Measurements from ENCODE around the gene NTM.

NTM gene

DNA sequence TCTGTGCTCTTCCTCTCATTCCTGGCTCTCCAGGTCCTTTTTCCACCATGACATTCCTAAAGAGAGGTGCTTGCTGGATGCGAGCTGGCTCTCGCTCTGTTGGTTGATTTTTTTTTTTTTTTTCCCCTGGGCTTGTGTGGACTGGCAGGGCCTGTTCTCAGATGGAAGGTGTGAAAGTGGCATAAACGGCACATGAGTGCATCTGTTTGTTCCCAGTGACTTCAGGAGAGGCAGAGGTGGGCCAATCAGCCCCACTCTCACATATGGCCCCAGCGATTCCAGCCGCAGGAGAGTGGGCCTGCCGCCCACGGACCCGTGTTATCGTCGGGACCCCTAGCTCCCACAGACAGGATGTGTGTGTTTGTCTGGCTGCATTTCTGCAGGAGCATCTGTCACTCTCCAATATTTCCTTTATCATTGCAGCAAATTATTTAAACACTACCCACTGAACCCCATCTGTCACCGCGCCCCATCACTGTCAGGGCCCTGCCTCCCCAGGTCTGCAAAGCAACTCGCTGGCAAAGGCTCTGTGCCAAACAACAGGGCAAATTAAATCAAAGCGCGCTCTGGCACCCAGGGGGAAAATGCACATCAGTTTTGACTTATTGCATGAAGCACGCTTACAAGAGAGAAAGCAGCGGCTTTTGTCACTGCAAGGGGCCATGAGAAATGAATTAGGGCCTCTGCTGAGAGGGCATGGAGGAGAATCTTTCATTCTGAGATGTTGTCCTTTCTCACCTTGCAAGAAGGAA, 886.3 kb downstream of the NTM start:
- DNase-seq, result no peak

DNA sequence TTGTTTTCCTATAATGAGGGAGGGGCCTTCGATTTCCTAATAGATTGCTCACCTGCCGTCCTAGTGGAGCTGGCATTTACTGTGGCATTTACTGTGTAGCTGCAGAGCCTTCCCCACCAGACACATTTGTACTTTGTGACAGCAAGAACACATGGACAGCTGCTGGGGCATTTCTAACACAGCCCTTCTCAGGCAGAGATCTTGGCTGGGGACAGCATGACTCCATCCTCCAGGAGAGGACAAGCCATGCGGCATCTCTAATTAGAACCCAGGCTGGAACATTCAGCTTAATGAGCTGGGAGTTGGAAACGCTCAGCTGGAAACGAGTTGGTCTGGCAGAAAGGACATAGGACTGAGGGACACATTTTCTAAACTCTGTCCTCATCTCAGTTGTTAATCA, 887.5 kb downstream of the NTM start:
- DNase-seq, result no peak

DNA sequence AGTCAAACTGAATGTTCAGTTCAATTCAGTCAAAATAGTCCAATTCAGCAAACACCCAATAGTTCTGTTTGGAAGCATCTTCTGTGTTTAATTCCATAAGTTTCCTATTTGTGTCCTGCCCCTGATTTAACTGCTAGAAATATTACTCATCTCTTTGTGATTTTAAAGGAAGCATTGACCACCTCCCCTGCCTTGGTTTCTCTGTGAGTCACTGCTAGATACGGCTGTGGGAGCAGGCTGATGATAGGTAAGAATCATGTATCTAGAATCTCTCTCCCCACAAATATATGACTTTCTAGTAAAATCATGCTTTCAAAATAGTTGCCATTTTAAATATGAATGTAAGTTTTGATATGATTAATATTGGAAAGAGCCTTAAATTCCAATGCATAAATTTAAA, 888.5 kb downstream of the NTM start:
- no peak for DNase-seq

DNA sequence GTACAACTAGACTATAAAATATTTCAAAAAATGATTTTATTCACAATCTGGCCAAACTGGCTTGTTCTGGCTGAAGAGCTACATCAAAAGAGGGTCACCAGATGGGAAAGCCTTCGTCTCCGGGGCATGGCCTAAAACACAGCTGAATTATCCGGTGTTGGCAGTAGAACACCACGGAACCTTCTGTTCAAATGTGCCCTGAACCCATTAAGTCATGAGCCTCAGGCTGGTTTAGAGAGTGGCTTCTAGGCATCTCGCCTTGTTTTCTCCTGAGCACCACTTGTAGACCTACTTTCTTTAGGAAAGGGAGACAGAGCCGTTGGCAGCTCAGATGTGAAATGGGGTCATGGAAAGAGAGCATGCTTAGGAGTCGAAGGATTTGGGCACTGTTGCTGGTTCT, 890.2 kb downstream of the NTM start:
- no peak for DNase-seq

DNA sequence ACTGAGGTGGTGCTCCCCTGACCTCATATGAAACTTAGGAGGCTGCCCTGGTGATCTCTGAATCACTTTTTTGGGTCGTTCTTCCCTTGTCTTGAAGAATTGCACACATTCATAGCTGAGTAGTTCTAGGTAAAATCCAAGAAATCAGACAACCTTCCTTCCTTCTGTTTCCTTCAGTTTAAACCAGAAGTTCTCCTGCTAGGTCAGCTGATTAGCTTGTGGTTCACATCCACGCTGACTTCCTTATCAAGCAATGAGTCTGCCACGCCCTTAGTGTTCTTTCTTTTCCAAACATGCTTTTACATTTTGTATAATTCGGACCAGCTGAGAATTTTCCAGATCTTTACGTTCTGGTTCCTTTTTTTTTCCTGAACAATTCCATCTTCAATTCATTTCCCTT, 892.8 kb downstream of the NTM start:
- no peak for DNase-seq

DNA sequence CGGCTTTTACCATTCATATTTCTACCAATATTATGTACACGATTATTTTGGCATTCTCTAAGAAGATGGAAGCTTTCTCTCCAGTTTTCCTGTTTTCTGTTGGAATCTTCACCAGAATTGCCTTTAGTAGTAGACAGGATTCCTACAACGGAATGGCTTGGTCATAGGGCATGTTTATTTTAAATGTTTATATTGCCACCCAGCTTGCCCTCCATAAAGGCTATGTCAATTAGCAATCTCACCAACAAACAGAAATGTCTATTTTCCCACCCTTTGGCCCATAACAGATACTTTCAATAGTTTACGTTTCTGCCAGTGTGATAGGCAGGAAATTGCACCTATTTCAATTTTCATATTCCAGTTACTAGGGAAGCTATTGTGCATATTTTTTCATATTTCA, 893.5 kb downstream of the NTM start:
- DNase-seq, result no peak

DNA sequence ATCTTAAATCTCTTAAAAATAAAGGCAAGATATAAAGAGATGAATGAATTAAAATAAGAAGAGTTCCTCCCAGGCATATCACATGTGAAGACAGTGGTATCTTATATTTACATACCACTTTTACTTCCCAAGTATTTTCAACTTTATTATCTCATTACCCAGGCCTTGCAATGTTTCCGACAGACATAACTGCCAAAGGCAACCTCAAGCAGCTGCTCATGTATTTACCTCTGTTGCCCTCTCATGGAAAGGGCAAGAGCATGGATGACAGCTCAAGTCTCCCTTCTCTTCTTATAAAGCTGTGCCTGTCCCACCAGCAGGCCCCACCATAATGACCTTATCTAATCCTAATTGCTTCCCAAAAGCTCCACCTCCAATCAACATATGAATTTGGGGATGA, 894.2 kb downstream of the NTM start:
- DNase-seq, result no peak

DNA sequence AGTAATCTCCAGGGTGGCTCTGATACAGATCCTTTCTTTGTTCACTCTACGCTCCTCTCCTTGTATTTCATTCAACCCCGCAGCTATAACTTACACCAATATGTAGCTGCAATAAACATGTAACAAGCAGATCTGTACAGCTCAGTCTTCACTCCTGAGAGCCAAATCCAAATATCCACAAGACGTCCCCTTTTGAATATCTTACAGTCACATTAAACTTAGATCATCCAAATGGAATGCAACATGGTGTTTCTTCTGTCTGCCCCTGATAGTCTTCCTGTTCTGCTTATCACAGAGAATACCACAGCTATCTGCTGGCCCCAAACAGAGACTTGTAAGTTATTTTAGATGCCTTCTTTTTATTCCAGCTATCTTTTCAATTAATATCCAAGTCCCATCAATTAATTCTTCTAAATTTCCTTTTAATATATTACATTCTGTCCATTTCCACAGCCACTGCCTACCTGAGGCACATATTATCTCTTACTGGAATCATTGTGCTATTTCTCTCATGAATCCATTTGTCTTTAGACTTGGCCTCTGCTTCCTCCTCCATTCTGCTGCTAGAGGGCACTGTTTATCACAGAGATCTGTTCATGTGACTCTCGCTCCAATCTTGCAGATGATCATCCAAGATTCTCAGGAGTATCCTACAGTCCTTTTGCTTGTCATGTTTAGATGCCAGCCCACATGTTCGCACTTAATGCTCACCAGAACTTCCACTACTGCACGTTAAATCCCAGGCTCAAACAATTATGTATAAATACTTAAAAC, 908.6 kb downstream of the NTM start:
- DNase-seq, result no peak

DNA sequence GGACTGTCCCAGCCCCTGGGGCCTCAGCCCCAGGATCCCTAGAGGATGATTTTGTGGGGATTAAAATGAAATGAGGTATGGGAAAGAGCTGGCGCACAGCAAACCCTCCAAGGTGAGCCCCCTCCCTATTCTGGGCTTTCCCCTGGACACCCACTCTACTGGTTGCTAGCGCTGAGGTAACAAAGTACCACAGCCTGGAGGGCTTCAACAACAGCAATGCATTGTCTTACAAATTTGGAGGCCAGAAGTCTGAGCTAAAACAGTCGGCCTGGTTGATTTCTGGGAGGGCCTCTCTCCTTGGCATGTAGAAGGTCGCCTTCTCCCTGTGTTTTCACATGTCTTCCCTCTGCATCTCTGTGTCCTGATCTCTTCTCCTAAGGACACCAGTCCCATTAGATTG, 913.6 kb downstream of the NTM start:
- DNase-seq, result no peak

DNA sequence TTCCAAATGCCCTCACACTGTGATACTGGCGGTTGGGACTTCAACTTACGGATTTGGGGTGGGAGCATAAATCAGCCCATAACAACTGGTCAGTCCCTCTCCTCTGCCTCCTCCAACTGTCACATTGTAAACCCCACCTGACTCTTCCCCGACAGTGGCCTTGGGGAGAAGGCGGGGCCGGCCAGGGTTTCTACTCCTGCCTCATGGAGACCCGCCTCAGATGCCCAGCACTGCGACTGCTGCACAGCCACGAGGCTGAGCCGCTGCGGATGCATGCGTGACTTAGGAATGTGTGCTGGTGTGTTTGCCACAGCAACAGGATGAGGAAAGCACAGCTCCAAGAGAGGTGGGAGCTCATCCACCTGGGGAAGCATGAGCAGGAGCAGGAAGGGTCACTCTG, 914.2 kb downstream of the NTM start:
- no peak for DNase-seq

DNA sequence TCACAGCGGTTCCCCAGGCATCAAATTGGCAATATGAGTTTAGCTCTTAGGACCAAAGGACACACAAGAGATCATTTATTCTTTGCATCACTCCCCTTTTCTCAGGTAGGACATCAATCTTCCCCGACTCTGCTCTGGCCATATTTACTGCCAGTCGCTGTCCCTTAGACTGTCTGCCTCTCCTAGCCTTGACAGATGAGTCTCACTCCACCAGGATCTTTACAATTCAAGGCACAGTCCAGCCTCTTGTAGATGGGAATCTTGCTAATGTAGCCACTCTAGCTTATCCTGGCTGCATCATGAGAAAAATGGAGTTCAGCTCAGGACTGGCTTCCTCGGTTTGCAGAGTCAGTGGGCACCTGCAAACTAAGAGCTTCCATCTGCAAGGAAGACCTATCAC, 915.2 kb downstream of the NTM start:
- DNase-seq, result no peak

DNA sequence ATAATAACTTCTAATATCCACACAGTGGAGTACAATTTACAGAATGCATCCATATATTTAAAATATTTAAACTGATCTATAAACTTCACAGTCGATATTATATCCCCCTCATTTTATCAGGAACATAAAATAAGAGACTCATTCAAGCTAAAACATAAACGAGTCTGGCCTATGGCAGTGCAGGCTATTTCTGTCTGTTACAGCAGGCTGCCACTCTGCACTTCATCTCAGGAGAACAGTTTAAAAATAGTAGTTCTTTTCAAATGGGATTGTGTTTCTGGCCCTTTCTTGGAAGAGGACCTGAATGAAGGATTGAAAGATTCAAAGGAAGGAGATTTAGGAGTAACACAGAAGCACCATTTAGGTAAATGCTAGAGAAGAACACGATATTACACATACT, 915.7 kb downstream of the NTM start:
- DNase-seq, result no peak

DNA sequence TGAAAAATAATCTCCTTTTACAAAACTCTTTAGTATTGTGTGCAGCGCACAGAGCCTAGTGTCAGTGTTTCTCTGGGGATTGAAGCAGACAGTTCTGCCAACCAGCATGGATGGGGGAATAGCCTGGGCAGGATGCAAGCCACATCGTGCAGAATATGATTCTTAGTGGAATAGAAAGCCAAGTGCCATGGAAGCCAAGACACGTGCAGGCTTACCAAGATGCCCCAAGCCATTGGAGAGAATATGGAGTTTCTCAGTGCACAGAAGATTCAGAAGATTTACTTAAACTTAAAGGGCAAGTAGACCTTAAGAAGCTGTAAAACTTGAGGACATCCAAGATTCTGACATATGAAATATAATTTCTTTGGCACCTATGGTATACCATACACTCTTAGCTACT, 917.6 kb downstream of the NTM start:
- no peak for DNase-seq

DNA sequence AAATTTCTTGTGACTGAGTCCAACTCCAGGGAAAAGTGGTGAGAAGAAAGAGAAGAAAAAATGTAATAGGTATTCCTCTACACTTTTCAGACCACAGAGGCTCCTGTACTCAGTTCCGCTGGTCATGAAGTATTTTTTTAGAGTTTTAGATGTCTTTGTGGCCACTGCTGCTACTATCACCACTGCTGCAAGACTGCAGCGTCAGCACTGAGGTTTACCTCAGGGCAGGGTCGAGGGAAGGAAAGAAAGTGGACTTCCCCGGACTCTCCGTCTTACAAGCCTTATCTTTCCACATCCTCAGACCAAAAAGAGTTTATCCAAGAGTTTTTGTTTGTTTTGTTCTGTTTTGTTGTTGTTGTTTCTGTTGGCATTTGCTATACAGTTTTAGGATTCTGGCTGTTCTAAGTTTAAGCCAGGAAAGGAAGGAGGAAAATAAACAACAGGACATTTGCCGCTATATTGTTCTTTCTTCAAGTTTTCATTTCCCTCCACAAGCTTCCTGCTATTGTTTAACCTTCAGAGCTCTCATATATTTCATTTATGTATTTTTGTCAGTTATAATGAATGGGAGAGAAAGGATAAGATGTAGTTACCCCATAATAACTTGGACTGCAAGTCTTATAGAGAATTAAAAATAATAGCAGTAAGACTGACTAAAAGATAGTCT, 919.3 kb downstream of the NTM start:
- DNase-seq, result no peak

DNA sequence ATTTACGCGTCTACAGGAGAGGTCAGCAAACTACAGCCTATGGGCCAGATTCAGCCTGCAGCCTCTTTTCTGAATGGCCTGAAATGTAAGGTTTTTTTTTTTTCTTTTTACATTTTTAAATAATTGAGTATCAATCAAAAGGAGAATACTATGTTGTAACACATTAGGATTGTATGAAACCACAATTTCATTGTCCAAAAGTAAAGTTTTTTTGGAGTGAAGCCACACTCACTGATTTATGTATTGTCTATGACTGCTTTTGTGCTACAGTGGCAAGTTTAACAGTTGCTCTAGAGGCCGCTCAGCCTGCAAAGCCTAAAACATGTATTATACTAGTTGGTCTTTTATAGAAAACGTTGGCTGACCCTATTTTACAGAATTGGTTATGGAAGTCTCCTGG, 923.2 kb downstream of the NTM start:
- no peak for DNase-seq

DNA sequence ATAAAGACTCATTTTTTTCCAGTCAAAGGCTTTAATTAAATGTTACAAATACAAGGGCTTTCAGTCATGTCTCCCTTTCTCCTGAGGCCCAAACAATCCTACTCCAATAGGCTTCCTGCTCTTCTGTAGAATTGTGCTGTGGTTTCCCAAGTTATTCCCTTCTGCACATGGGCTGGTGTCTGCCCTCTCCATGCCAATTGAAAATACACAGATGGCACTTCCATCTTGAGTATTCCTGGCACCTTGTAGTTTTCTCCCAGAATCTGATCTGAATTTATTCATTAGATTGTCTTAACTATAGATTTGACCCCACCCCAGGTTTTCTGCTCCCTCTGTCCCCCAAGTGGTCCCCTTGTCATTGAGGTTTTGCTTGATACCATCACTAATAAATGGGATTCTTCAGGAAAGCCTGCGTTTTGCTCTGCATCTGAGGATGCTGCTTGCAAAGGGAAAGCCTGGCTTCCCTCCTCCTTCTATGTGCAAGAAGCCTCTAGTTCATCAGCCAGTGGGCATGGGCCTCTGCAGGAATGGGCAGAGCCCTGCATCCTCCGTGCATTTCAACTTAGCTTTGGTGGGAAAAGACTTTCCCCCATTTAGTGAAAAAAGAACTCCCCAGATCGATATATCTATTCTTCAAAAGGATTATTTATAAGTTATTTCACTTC, 926.7 kb downstream of the NTM start:
- DNase-seq, result no peak

DNA sequence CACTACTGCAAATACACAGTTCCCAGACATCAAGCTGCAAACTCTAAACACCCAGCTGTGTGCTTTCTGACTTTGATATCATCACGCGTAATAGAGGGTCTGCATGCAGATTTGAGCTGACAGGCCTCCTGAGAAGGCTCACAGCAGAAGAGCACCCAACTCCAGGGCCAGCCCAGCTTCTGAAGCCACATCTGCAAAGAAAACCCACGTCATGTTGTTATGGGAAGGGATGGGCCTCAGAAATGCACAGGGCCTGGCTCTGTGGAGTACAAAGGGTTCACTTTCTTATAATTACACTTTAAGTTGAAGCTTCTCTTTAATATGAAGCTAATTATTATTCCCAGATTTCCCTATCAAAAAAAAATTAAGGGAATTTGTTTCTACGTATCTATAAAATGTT, 927.9 kb downstream of the NTM start:
- no peak for DNase-seq

DNA sequence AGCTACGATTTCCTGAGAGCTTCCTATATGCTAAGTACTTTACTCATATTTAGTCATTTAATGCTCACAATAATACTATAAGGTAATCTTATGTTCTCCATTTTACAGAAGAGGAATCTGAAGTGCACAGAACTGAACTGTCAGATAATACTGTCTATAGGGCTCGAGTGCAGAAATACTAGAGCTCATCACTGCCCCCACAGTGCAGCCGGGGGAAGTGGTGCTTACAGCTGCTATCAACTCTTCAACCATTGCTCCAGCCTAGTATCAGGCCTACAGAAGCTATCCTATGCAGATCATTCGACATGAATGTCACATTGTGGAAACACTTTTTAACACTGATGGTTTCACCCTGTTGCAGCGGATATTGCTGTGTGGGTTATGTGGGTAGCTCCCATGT, 929.9 kb downstream of the NTM start:
- DNase-seq, result no peak

DNA sequence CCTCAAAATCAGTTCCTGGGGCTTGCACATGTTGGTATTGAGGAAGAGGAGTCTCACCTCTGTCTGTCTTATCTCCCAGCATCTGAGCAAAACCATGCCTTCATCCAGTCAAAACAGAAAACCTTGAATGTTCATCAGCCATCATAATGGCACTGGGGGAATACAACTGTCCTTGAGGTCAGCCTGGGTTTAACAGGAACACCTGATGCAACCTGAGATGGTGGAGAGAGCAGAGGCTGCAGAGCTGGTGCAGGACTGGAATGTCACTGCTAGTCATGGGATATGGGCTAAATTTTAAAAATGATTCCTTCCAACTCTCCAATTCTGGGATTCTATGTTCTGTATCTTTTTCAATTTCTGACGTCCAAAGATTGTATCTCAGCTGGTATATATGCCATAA, 931.0 kb downstream of the NTM start:
- no peak for DNase-seq

DNA sequence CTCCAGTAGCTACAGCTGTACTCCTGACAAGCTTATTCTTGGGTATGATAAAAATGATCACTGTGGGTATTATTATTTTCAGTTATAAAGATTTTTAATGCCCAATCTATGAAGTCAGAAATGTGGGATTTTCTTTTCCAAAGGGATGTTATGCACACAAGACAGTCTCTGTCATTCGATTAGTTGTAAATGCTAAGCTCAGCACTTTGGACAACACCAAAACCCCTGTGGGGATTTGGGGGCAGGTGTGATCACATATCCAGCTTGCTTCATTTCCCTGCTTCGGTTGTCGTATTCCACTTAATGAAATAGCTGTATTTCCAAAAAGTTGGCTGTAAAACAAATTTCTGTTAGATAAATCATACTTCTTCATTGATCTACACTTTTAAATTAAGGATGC, 931.5 kb downstream of the NTM start:
- DNase-seq, result no peak

DNA sequence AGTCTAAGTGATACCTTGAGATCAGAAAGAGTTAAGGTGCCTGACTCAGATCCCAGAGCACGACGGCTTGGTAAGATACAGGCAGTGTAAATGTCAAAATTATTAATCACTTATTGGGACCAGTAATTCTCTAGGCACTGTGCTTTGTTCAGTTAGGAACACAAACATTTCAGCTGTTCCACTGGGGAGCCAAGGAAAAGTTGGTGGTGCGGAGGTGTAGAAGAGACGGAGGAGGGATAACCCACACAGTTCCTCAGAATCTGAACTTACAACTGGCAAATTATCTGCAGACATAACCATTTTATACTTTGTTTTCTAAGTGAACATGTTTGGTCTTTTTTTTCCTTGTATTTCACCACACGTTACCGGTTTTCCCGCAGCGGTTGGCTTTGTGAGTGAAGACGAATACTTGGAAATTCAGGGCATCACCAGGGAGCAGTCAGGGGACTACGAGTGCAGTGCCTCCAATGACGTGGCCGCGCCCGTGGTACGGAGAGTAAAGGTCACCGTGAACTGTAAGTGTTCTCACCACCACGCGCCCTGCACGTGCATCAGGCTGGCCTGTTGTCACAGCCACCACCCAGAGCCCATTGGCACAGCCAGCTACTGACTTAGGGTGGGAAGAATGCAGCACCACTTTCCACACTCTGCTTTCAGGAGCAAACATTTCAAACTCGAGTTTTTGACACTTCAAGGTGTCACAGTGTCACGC, 937.0 kb downstream of the NTM start:
- no peak for DNase-seq

DNA sequence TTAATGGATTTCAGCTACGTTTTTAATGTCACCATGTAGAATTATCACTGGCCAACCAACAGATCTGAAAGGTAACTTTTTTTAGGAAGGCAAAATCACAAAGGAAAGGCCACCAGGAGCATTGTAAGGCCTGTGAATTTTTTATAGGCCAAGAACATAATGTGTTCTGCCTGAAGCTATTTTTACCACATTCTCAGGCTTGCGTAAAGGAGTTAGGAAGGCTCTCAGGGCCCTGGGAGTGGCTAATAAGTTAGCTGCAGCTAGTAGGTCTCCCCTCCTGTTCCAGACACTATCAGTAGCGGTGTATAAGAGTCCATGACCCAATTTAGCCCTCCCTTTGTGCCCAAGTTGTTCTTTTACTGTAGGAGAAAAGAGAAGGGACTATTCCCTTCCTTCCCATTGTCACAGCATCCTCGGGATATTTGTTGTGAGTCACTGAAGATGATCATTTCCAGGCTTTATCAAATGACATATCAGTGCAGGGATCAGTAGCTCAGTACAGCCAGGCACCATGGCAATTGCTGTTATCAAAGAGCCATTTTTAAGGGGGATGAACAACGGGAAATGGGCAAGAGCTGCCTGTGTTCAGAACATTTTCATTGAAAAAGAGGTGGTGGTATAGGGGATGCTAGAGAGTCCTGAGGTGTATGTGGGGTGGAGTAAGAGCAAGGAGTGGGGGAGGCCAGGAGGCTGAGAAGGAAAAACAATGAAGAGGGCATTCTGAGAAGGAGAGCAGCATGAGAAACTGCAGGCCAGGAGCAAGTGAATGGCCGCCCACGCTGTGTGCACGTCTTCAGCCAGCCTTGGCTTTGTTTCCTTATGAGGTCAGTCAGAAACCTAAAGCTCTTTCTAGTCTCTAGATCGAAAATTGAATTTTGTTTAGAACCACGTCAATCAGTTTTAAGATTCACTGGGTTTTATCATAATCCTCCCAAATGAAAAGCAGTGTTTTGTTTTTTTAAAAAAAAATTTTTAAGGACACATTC, 940.3 kb downstream of the NTM start:
- no peak for DNase-seq

All from stimulated activated CD4-positive, alpha-beta T cell treated with anti-CD3 and anti-CD28 coated beads, Interleukin-4, amount 100 ng/mL, for 24 hours (primary cell).